Esophagus muscularis mucosa (tissue), 4 donors: ENCODE data around the gene NEURL1B. TPM values are rescaled to one million over a fixed set of nuclear protein-coding genes. Genes with fewer than 3 reads are reported as not detected.

ENCODE experiments used
- DNase-seq: peaks from one replicate; pipeline ENCODE4 v3.0.0-alpha.2; 2017; ENCODE audit errors: extremely low spot score
- H3K27ac ChIP-seq, 4 donors: fragments of 200-600 bp; sonication (generic); replicated peaks in 1 of 4; 1 replicate in 3 of 4; 2 replicates in 1 of 4; pipeline ENCODE4 v1.5.1; 2016 to 2019; ENCODE audit warnings: mild to moderate bottlenecking in 1 of 4
- H3K27me3 ChIP-seq, 4 donors: fragments of 200-600 bp; sonication (generic); one replicate each; pipeline versions ENCODE4 v1.5.1 to v1.6.0; 2016 to 2019
- H3K36me3 ChIP-seq, 4 donors: fragments of 200-600 bp; sonication (generic); one replicate each; pipeline ENCODE4 v1.5.1; 2016 to 2019
- H3K4me1 ChIP-seq, 4 donors: fragments of 200-600 bp; sonication (generic); one replicate each; pipeline ENCODE4 v1.5.1; 2016 to 2019
- H3K4me3 ChIP-seq, 4 donors: fragments of 200-600 bp; sonication (generic); 1 replicate in 2 of 4; 2 replicates in 2 of 4; pipeline ENCODE4 v1.5.1; 2016 to 2019; ENCODE audit warnings: mild to moderate bottlenecking in 4 of 4, moderate library complexity in 1 of 4
- H3K9me3 ChIP-seq, 4 donors: fragments of 200-600 bp; sonication (generic); 1 replicate in 3 of 4; 2 replicates in 1 of 4; pipeline ENCODE4 v1.5.1; 2016 to 2019
- CTCF ChIP-seq, 3 experiments: fragments of 200-600 bp in 2 of 3; fragments of 450-650 bp in 1 of 3; sonication (generic) in 2 of 3; IDR thresholded peaks; one replicate each; pipeline ENCODE4 v1.5.1; 2017 to 2019; ENCODE audit warnings: antibody characterized with exemption in 3 of 3, mild to moderate bottlenecking in 2 of 3, moderate library complexity in 1 of 3
- EP300 ChIP-seq: sonication (generic); formaldehyde crosslinking; IDR thresholded peaks from one replicate; pipeline ENCODE4 v1.6.1; 2017; ENCODE audit warnings: antibody characterized with exemption
- POLR2A ChIP-seq: fragments of 450-650 bp; IDR thresholded peaks from one replicate; pipeline ENCODE4 v1.6.1; 2017; ENCODE audit warnings: antibody characterized with exemption, moderate library complexity, mild to moderate bottlenecking, low read depth
- POLR2AphosphoS5 ChIP-seq, 2 donors: sonication (generic); formaldehyde crosslinking; IDR thresholded peaks; one replicate each; pipeline ENCODE4 v1.6.1; 2017; ENCODE audit warnings: antibody characterized with exemption in 2 of 2
- WGBS: methylation state at CpG from one replicate; pipeline ENCODE4 v1.1.5; 2018; 5-methylcytosine and 5-hydroxymethylcytosine counted together
- intact Hi-C: fragments of 100-400 bp; cut with DNase I; formaldehyde crosslinking; loops from one replicate; pipeline ENCODE4 v1.15.1; 2023
- total RNA-seq, 4 donors: library from RNA; depleted of rRNA; stranded (reverse); fragments of >200 nt; gene quantifications; one replicate each; pipeline versions ENCODE4 v1.1.0 to v1.2.1, GENCODE V29; 2016

NEURL1B gene
- total RNA-seq, 4 donors from 2014 or later: 34.1 to 87.1 (median 60.2) TPM

DNA sequence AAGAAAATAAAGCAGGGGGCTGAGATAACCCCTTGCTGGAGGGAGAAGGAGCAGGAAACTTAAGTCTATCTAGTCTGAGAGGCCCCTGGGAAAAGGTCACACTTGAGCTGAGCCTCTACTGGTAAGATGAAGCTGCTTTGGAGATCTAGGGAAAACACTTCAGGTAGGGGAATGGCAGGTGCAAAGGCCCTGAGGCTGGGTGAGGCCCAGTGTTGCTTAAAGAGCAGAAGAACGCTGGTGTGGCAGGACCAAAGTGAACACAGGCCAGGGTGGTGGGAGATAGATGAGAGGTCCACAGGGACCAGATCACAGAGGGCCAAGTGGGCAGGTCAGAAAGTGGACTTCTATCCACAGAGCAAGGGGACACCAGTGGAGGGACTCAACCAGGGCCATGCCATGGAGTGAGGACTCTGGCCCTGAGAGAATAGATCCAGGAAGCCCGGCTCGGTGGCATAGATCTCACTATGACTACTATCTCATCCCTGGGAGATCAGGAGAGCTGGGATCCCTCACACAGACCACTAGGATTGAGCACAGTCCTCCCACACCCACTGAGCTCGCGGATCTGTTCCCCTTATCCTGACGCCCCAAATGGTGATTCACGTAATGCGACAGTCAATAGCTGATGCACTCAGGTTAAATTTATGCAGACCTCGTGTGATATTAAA lies 17.6 kb upstream of the NEURL1B start:
- Histone ChIP-seq H3K27ac (no peak overlapping the region), H3K4me3 (no peak overlapping the region), H3K36me3 (no peaks in the 10 kb centered on the region), H3K9me3 (no peaks in the 10 kb centered on the region), H3K4me1 (no peaks in the 10 kb centered on the region), H3K27me3 (no peaks in the 10 kb centered on the region)
- TF ChIP-seq POLR2AphosphoS5 (IDR thresholded peaks at IDR 0.05): no peak
- no peak for DNase-seq
- intact Hi-C loops: no loop called here
- WGBS: 95% methylated on average over 9 of the region's 9 CpGs

DNA sequence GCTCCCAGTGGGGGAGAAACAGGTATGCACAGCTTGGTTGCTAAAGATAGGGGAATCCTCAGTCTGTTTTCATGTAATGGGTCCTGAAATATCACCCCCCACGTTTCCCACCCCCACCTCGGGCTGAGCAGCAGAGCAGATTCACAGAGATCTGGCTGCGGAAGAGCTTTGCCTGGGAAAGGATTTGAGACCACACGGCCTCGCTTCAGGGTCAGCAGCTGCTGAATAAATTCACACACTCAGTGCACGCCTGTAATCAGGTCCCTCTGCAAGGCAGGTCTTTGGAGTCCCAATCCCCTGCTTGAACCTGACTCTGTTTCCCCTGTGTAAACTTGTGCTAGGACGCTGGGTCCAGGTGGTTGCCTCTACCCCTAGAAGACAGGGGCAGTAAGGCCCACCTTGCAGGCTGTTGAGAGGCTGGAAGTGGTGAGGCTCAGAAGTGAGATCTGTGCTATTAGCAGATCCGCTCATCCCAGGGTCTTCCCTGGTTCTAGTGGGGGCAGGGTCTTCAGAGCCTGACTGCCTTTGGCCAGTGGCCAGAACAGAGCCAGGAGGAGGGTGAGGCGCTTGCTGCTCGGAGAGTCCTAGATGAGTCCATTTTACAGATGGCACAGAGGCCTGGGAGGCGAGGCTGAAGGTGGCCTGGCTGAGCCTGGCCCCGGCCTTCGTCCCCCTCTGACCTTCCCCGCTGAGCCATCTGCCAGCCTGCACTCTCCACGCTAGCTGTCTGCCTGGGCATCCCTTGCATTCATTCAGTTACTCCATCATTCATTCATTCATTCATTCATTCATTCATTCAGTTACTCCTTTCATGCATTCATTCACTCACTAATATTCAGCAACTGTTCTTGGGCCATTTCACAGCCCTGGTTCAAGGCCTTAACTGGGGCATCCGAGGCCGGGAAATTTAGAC lies 16.7 kb upstream of the NEURL1B start:
- no peak for TF ChIP-seq CTCF (IDR thresholded peaks at IDR 0.05)
- no peak for DNase-seq
- no peaks in the 10 kb centered on the region for H3K9me3 ChIP-seq
- H3K27ac ChIP-seq: no peak overlapping the region
- intact Hi-C loops: no loop called here
- WGBS: 81% methylated on average over 13 of the region's 17 CpGs
- no peak overlapping the region for H3K4me3 ChIP-seq
- no peaks in the 10 kb centered on the region for H3K36me3 ChIP-seq
- no peaks in the 10 kb centered on the region for H3K27me3 ChIP-seq
- H3K4me1 ChIP-seq: no peaks in the 10 kb centered on the region

- H3K27ac ChIP-seq: no peak overlapping the region
- 79% methylated on average over 9 of the region's 10 CpGs for WGBS
- no peak overlapping the region for H3K4me3 ChIP-seq
- H3K9me3 ChIP-seq: no peaks in the 10 kb centered on the region
- TF ChIP-seq POLR2AphosphoS5 (IDR thresholded peaks at IDR 0.05) (no peak), EP300 (no peak), POLR2A (no peak), CTCF (IDR thresholded peaks at IDR 0.05) (no peak)
- H3K36me3 ChIP-seq: no peaks in the 10 kb centered on the region
- DNase-seq: no peak
- no peaks in the 10 kb centered on the region for H3K27me3 ChIP-seq
- intact Hi-C loops: no loop called here
- no peaks in the 10 kb centered on the region for H3K4me1 ChIP-seq
Measured at GRCh38 chr5:172624996-172625964, 15.8 kb upstream of the NEURL1B start.

GRCh38 chr5:172626031-172626581 lies 15.0 kb upstream of the NEURL1B start:
- H3K36me3 ChIP-seq: no peaks in the 10 kb centered on the region
- DNase-seq: no peak
- WGBS: 89% methylated on average over 6 of the region's 8 CpGs
- H3K9me3 ChIP-seq: no peaks in the 10 kb centered on the region
- no peaks in the 10 kb centered on the region for H3K27me3 ChIP-seq
- intact Hi-C loops: no loop called here
- no peak overlapping the region for H3K4me3 ChIP-seq
- no peak for TF ChIP-seq POLR2A
- no peak for TF ChIP-seq EP300
- TF ChIP-seq CTCF (IDR thresholded peaks at IDR 0.05): no peak
- TF ChIP-seq POLR2AphosphoS5 (IDR thresholded peaks at IDR 0.05): no peak
- no peaks in the 10 kb centered on the region for H3K4me1 ChIP-seq
- H3K27ac ChIP-seq: no peak overlapping the region
